ENCODE data around the gene LIMS1.

DNA sequence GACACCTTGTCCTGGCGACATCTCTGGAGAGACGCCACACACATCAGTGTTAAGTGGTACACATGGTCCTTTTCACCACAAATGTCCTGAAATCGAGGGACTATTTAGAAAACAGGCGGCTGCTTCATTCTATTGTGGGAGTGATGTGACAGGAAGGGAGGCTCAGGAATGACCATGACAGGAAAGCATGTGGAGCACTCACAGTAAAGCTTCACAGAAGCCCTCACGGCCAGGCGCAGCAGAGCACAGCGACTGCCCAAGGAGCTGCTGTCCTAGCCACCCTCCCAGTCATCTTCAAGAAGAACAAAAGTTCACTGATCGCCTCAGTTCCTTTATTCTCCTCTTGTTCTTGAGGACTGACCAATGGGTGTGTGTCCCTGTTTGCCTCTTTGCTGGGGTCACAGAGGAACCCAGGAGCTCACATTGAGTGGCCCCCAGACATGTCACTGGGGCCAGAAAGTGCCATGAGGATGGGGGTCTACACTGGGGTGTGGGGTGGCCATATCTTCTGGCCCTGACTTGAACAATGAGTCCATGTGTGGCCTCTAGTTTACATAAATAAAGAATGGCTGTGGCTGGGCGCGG is 100.4 kb downstream of the LIMS1 start:
- no peak for TF ChIP-seq CTCF (IDR thresholded peaks at IDR 0.05; ENCODE audit: extremely low read depth in 1 of 2, insufficient read depth in 1 of 2, low read depth in 1 of 2, low read length in 2 of 2)
- TF ChIP-seq POLR2A (IDR thresholded peaks at IDR 0.05; ENCODE audit: low read depth, low read length) = no peak
- no peak for TF ChIP-seq GATA2 (IDR thresholded peaks at IDR 0.05; ENCODE audit: insufficient read depth, insufficient read length, low read depth, low read length)
- TF ChIP-seq MYC (IDR thresholded peaks at IDR 0.05; ENCODE audit: low read depth, low read length) = no peak
- TF ChIP-seq JUN (IDR thresholded peaks at IDR 0.05; ENCODE audit: borderline replicate concordance, insufficient read depth, insufficient read length, low read depth) = no peak
- no peak for TF ChIP-seq POLR2AphosphoS5 (IDR thresholded peaks at IDR 0.05; ENCODE audit: insufficient read depth, low read depth, low read length)
- TF ChIP-seq MAX (IDR thresholded peaks at IDR 0.05; ENCODE audit: insufficient read depth, insufficient read length) = no peak
- TF ChIP-seq EZH2 (IDR thresholded peaks at IDR 0.05; ENCODE audit: borderline replicate concordance, low read depth, low read length, severe bottlenecking) = no peak
- TF ChIP-seq FOS (IDR thresholded peaks at IDR 0.05; ENCODE audit: borderline replicate concordance, insufficient read depth, low read length) = no peak

All from endothelial cell of umbilical vein (primary cell).